Brain microvascular endothelial cell (primary cell): ENCODE measurements around the gene CLIC5.

Experiments used
- DNase-seq: peaks from one replicate; pipeline ENCODE4 v3.0.0-alpha.2; 2020
- H3K27ac ChIP-seq: fragments of 250-450 bp; sonication (Bioruptor Pico); 2 replicates; pipeline ENCODE4 v1.5.1; 2020; ENCODE audit warnings: mild to moderate bottlenecking, moderate library complexity
- H3K27me3 ChIP-seq: fragments of 250-450 bp; sonication (Bioruptor Pico); replicated peaks from 2 replicates; pipeline ENCODE4 v1.5.1; 2020; ENCODE audit warnings: mild to moderate bottlenecking
- H3K36me3 ChIP-seq: fragments of 250-450 bp; sonication (Bioruptor Pico); replicated peaks from 2 replicates; pipeline ENCODE4 v1.5.1; 2020; ENCODE audit warnings: mild to moderate bottlenecking
- H3K4me3 ChIP-seq: 2 replicates; pipeline ENCODE4 v1.5.1; 2011; ENCODE audit warnings: low read depth, mild to moderate bottlenecking, control low read depth, low read length, moderate library complexity
- CTCF ChIP-seq: IDR thresholded peaks from 2 replicates; pipeline ENCODE4 v1.5.1; 2011; ENCODE audit warnings: low read depth, mild to moderate bottlenecking, moderate library complexity, low read length, control low read depth, inconsistent platforms; ENCODE audit errors: missing control alignments
- in situ Hi-C: cut with HindIII; loops from 2 replicates; pipeline ENCODE4 v1.10.0; 2017; ENCODE audit warnings: low sequenced_read_pairs, low pct_ligation_motif_present

The CLIC5 gene

GRCh38 chr6:45838996-45839395 lies 176.7 kb downstream of the CLIC5 start:
- in situ Hi-C loops, result no loop called here
- TF ChIP-seq CTCF, result no peak

GRCh38 chr6:45838451-45838850 lies 177.2 kb downstream of the CLIC5 start:
- no peaks in the 10 kb centered on the region for H3K27me3 ChIP-seq
- no peak overlapping the region for H3K27ac ChIP-seq
- H3K4me3 ChIP-seq, result no peak overlapping the region
- DNase-seq, result no peak
- H3K36me3 ChIP-seq, result no peaks in the 10 kb centered on the region
- in situ Hi-C loops, result no loop called here
- TF ChIP-seq CTCF, result no peak

More at GRCh38 chr6:45838996-45839395, 176.7 kb downstream of the CLIC5 start:
- Histone ChIP-seq H3K27ac (no peak overlapping the region), H3K36me3 (no peaks in the 10 kb centered on the region), H3K4me3 (no peak overlapping the region), H3K27me3 (no peaks in the 10 kb centered on the region)
- DNase-seq, result no peak

GRCh38 chr6:45837541-45838200 lies 178.0 kb downstream of the CLIC5 start:
- H3K27me3 ChIP-seq, result no peaks in the 10 kb centered on the region
- no peaks in the 10 kb centered on the region for H3K36me3 ChIP-seq
- no peak for TF ChIP-seq CTCF
- H3K4me3 ChIP-seq, result no peak overlapping the region
- in situ Hi-C loops, result no loop called here
- no peak for DNase-seq
- H3K27ac ChIP-seq, result no peak overlapping the region

- in situ Hi-C loops, result no loop called here
- no peak overlapping the region for H3K4me3 ChIP-seq
These were observed 178.7 kb downstream of the CLIC5 start for GRCh38 chr6:45836984-45837383.

GRCh38 chr6:45836438-45836824 lies 179.2 kb downstream of the CLIC5 start:
- Histone ChIP-seq H3K36me3 (no peaks in the 10 kb centered on the region), H3K27ac (no peak overlapping the region), H3K27me3 (no peaks in the 10 kb centered on the region), H3K4me3 (no peak overlapping the region)
- TF ChIP-seq CTCF, result no peak
- DNase-seq, result no peak
- in situ Hi-C loops, result no loop called here

More at GRCh38 chr6:45836984-45837383, 178.7 kb downstream of the CLIC5 start:
- TF ChIP-seq CTCF, result no peak
- no peak for DNase-seq
- Histone ChIP-seq H3K27ac (no peak overlapping the region), H3K36me3 (no peaks in the 10 kb centered on the region), H3K27me3 (no peaks in the 10 kb centered on the region)
